ENCODE data around the gene MFSD8.
"Not testable (repeated sequence)": the region's sequence is repeated elsewhere in the genome, so short reads cannot be mapped to it uniquely, and the experiment has no call there.

The MFSD8 gene

GRCh38 chr4:127936974-127937373, 28.0 kb downstream of the MFSD8 start:
- DNase-seq (ENCODE audit: low read depth) = peak; percentile 47

- DNase-seq (ENCODE audit: low read depth) = not testable (repeated sequence)
Observed at GRCh38 chr4:127931836-127932235, 33.1 kb downstream of the MFSD8 start.

GRCh38 chr4:127930175-127930574, 34.8 kb downstream of the MFSD8 start:
- no peak for DNase-seq (ENCODE audit: low read depth)

- not testable (repeated sequence) for DNase-seq (ENCODE audit: low read depth)
Observed at GRCh38 chr4:127925720-127926119, 39.3 kb downstream of the MFSD8 start.

GRCh38 chr4:127922226-127922625, 42.7 kb downstream of the MFSD8 start:
- no peak for DNase-seq (ENCODE audit: low read depth)

- no peak for DNase-seq (ENCODE audit: low read depth)
Observed at GRCh38 chr4:127920521-127920920, 44.5 kb downstream of the MFSD8 start.

GRCh38 chr4:127917151-127917550, 47.8 kb downstream of the MFSD8 start:
- no peak for DNase-seq (ENCODE audit: low read depth)

- DNase-seq (ENCODE audit: low read depth) = no peak
Observed at GRCh38 chr4:127916512-127916911, 48.5 kb downstream of the MFSD8 start.

- DNase-seq (ENCODE audit: low read depth) = no peak
Observed at GRCh38 chr4:127905029-127905428, 59.9 kb downstream of the MFSD8 start.

GRCh38 chr4:127899682-127900081, 65.3 kb downstream of the MFSD8 start:
- DNase-seq (ENCODE audit: low read depth) = not testable (repeated sequence)

GRCh38 chr4:127896528-127896927, 68.4 kb downstream of the MFSD8 start:
- DNase-seq (ENCODE audit: low read depth) = no peak

GRCh38 chr4:127896069-127896468, 68.9 kb downstream of the MFSD8 start:
- no peak for DNase-seq (ENCODE audit: low read depth)

GRCh38 chr4:127889903-127890302, 75.1 kb downstream of the MFSD8 start:
- DNase-seq (ENCODE audit: low read depth) = no peak

GRCh38 chr4:127888559-127888958, 76.4 kb downstream of the MFSD8 start:
- no peak for DNase-seq (ENCODE audit: low read depth)

- DNase-seq (ENCODE audit: low read depth) = no peak
Observed at GRCh38 chr4:127881563-127881864, 83.5 kb downstream of the MFSD8 start.

GRCh38 chr4:127880763-127881562, 84.0 kb downstream of the MFSD8 start, which contains the start of gene PLK4:
TSS of gene PLK4 (plus strand) at chr4:127880893. CDS start at chr4:127881135, 242 bp downstream.
- peak; percentile 95 for DNase-seq (ENCODE audit: low read depth)

GRCh38 chr4:127875791-127876190, 89.2 kb downstream of the MFSD8 start:
- DNase-seq (ENCODE audit: low read depth) = no peak

- peak; percentile 76 for DNase-seq (ENCODE audit: low read depth)
Observed at GRCh38 chr4:127870688-127871087, 94.3 kb downstream of the MFSD8 start.

- DNase-seq (ENCODE audit: low read depth) = no peak
Observed at GRCh38 chr4:127870281-127870680, 94.7 kb downstream of the MFSD8 start.

- DNase-seq (ENCODE audit: low read depth) = peak; percentile 35
Observed at GRCh38 chr4:127868196-127868595, 96.8 kb downstream of the MFSD8 start.

Data from ELR (cell line).